Activated CD4-positive, alpha-beta T cell treated with anti-CD3 and anti-CD28 coated beads, Interleukin-2, amount 50 U/mL, for 48 hours (primary cell): Measurements from ENCODE around the gene PTPRS.
A peak's percentile ranks its signal among the peaks of the same experiment; 100 is the strongest.
"Not testable (repeated sequence)": the region's sequence is repeated elsewhere in the genome, so short reads cannot be mapped to it uniquely, and the experiment has no call there.

Source experiments
- DNase-seq, 2 experiments: peaks; one replicate each; pipeline ENCODE4 v3.0.0-alpha.2; 2020

PTPRS gene

DNA sequence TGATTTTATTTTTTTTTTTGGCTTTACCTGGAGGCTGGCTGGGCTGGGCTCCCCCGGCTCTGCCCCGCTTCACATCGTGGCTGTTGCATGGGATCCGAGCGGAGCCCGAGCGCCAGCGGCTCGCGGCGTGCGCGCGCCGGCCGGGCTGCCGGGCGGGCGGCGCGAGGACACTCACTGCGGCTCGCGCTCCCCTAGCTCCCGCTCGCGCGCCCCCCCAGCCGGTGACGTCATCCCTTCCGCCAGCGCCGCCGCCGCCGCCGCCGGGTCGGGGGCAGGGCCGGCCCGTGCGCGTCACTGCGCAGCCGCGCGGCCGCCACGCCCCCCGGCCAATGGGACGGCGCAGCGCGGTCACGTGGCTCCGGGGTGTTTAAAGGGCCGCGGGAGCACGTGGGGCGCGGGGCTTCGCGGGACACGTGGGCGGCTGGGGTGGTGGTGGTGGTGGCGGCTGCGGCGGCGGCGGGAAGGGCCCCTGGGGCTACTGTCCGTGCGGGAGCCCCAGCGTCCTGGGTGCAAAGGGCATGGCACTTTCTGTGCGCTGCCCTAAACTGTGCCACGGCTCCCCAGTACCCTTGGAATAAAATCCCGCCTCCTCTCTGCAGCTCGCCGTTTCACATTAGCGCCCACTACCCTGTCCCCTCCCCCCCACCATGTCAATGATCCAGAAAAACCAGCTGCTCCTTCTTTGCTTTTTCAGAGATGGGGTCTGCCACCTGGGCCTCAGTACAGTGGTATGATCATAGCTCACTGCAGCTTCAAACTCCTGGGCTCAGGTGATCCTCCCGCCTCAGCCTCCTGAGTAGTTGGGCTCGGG is at the start of gene PTPRS:
Gene PTPRS (minus strand): TSS at position 176 of the 811 bp plus-strand sequence. CDS start 54,672 bp downstream, outside the sequence.
- DNase-seq: peak; percentile 60 to 64

GRCh38 chr19:5389353-5389752 is 48.7 kb upstream of the PTPRS start:
- DNase-seq: no peak

DNA sequence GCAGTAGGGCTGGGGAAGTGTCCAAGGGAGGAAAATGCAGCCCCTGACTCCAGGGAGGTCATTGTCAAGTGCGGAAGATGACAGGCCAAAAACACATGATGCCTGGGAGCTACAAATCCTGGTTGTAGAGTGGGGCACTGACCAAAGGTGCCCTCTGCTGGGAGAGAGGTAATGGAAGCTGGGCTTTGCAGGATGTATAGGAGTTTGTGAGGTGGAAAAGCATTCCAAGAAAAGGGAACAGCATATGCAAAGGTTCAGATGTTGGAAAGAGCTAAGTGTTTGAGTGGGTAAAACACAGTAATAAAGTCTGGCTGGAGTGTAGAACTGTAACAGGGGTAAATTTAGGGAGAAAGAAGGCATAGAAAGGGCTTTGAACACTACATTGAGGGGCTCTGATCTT is 46.9 kb upstream of the PTPRS start:
- no peak for DNase-seq

DNA sequence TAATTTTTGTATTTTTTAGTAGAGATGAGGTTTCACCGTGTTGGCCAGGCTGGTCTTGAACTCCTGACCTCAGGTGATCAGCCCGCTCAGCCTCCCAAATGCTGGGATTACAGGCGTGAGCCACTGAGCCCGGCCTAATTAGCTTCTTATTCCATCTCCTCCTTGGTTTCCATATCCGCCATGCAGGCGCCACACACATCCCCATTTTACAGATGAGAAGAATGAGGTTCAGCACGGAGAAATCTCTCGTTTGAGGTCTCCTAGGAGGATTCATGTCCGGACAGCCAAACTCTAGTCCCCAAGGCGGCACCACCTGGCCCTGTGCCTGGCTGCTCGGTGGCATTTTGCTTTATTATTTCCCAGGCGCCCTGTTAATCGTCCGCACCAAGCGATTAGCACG is 46.2 kb upstream of the PTPRS start:
- no peak for DNase-seq

DNA sequence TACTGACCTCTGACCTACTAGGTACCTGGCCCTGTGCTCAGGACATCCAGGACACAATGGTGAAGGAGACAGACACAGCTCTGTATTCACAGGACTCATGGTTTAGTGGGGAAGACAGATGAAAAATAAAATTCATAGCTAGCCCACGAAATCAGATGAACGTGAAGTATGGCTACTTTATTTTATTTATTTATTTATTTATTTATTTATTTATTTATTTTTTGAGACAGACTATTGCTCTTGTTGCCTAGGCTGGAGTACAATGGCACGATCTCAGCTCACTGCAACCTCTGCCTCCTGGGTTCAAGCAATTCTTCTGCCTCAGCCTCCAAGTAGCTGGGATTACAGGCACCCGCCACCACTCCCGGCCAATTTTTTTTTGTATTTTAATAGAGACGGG is 40.6 kb upstream of the PTPRS start:
- not testable (repeated sequence) for DNase-seq

- DNase-seq: no peak
Measured at GRCh38 chr19:5380215-5380919, 39.8 kb upstream of the PTPRS start.

DNA sequence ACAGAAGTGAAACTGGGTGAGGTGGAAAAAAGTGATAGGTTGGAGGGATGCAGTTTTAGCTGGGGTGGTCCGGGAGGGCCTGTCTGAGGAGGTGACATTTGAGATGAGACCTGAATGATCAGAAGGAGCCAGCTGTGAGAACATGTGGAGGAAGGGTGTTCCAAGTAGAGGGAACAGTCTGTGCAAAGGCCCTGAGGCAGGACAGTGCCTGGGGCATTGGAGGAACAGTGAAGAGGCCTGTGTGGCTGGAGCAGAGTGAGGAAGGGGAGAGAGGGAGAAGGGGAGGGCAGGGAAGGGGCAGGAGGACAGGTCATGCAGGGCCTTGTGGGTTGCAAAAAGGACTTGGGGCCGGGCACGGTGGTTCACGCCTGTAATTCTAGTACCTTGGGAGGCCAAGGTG is 36.3 kb upstream of the PTPRS start:
- no peak for DNase-seq

- no peak for DNase-seq
Measured at GRCh38 chr19:5372572-5373200, 32.1 kb upstream of the PTPRS start.

DNA sequence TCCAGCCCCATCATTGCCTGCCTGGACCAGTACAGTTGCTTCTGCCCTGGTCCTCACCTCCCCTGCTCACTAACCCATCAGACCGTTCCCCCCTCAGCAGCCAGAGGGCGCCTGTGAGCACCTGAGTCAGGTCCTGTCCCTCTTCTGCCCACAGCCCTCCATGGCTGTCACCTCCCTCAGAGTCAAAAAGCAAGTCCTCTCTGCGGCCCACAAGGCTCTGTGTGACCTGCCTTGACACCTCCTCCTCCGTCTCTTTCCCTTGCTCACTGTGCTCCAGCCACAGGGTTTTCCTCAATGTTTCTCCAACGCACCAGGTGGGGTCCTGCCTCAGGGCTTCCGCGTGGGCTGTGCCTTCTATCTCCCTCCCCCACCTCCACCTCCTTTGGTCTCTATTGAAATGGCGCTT is 29.4 kb upstream of the PTPRS start:
- DNase-seq: peak; percentile 76 to 79

- no peak for DNase-seq
Measured at GRCh38 chr19:5369304-5369703, 28.7 kb upstream of the PTPRS start.

- no peak for DNase-seq
Measured at GRCh38 chr19:5367530-5368133, 27.0 kb upstream of the PTPRS start.

DNA sequence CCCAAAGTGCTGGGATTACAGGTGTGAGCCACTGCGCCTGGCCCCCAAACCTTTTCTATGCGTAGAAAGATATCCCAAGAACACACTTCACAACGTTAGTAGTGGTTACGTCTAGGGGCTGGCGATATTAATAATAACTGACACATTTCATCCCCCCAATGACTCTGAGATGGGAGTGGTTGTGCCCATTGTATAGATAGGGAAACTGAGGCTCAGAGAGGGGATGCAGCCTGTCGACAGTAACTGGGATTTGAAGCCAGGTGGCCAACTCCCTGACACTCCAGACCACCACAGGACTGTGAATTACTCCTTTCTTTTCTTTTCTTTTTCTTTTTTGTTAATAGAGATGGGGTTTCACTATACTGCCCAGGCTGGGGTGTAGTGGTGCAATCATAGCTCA is 25.3 kb upstream of the PTPRS start:
- no peak for DNase-seq

DNA sequence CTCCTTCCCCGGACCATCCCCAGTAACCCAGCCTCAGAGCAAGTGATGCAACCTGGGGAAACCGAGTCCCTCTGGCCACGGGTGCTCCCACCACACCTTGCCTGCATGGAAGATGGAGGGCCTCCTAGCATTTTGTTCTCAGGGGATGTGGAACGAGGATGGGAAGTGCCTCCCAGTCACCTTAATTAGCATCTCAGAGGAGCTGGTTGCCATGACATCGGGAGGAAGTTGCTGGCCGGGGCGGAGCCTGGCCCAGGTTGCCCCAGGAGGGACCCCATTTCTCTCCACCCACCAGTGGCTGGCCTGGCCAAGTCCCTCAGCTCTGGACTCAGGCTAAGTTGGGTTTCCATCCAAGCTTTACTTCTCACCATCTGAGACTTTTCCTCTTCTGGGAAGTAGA is 24.1 kb upstream of the PTPRS start:
- DNase-seq: no peak

GRCh38 chr19:5361839-5362238 is 21.2 kb upstream of the PTPRS start:
- not testable (repeated sequence) for DNase-seq

GRCh38 chr19:5361407-5361806 is 20.8 kb upstream of the PTPRS start:
- no peak for DNase-seq

DNA sequence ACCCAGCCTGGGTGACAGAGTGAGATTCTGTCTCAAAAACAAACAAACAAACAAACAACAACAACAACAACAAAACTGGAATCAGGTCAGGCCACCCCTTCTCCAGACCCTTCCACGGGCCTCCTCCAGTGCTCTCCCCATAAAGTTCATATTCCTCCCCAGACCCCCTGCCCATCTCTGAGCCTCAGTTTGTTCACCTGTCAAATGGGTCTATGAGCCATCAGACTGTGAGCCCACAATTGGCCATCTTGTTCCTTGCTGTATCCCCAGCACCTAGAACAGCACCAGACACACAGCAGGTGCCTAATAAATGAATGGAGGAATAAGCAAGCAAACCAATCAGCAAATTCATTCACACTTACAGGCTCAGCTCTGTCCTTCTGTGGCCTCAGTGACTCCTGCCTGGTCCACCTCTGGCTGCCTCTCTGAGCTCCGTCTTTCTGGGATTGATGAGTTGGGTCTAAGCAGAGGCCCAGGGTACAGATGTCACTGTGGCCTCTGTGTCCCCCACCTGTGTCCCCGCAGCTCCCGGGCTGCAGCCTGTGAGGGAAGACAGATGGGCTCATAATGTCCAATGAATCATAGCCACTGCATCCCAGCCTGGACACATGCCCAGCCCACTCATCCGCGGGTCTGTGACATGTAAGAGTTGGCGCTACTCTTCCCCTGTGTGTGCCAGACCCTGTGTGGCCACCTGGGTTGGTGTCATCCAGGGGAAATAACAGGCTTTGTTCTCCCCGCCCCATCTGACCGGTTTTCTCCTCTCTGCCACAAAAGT is 19.6 kb upstream of the PTPRS start:
- DNase-seq: no peak

GRCh38 chr19:5358173-5358800 is 17.7 kb upstream of the PTPRS start:
- no peak for DNase-seq

- no peak for DNase-seq
Measured at GRCh38 chr19:5357584-5357983, 17.0 kb upstream of the PTPRS start.

DNA sequence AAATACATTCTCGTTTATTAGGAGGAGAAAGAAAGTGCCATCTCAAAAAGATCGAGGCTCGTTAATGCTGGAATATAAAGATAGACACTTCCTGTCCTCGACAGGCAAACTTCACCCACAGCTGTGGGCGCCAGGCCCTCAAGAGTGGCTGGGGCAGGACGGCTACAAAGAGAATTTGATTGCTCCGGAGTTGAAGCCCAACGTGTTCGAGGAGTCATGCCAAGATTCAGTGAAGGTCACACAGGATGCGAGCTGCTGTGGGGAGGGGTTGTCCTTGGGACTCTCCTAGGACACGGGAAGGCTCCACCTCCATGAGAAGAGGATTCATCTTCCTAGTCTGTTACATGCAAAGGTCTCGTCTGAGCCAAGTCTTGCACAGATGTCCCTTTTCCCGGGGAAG is 16.3 kb upstream of the PTPRS start:
- DNase-seq: no peak

DNA sequence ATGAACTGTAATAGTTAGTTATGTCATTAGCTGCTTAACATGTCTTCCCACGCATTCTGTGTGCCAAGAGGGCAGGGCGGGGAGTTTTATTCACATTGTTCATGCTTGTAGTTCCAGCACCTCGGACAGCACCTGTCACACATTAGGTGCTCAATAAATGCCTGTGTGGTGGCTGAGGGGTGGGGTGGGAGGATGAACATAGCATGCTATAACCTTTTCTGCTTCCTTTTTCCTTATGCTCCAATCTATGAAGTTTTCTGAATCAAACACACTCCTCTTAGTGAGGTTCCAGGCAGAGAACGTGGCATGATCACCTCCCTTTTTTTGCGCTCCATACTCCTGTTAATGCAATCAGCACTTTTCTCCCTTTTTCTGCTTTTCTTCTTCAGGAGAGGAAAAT is 15.8 kb upstream of the PTPRS start:
- DNase-seq: no peak

DNA sequence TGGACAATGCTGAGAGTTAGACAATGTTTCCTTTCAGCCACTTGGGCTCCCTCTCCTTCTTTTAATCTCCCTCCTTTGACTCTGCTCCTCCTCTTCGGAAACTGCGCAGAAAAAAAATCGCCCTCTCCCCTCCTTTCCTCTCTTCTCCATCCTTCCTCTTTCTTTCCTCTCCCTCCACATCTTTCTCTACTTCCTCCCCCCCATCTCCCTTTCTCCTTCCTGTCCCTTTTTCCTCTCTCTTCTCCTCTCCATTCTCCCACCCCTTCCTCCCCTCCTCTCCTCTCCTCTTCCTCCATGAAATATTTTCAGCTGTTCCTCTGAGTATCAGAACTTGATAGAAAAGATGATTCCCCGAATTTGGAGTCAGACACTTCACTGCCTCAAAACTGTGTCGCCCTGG is 15.1 kb upstream of the PTPRS start:
- DNase-seq: no peak

- no peak for DNase-seq
Measured at GRCh38 chr19:5355076-5355475, 14.5 kb upstream of the PTPRS start.
